GM23248 (cell line): Measurements from ENCODE around the gene SHC2. TPM values are rescaled to one million over a fixed set of nuclear protein-coding genes. Genes with fewer than 3 reads are reported as not detected.
"Not testable (repeated sequence)": the region's sequence is repeated elsewhere in the genome, so short reads cannot be mapped to it uniquely, and the experiment has no call there.

Source experiments
- DNase-seq: peaks from one replicate; pipeline ENCODE4 v3.0.0-alpha.2; 2015
- H2AFZ ChIP-seq: fragments of 200-600 bp; sonication (generic); 2 replicates; pipeline ENCODE4 v1.6.1; 2016; ENCODE audit warnings: antibody characterized with exemption
- H3F3A ChIP-seq: fragments of 200-600 bp; sonication (generic); 2 replicates; pipeline ENCODE4 v1.6.1; 2016; ENCODE audit warnings: mild to moderate bottlenecking, antibody characterized with exemption, mixed run types; ENCODE audit not compliant: insufficient read depth
- H3K27ac ChIP-seq: fragments of 200-600 bp; sonication (generic); 2 replicates; pipeline ENCODE4 v1.5.1; 2016; ENCODE audit warnings: mild to moderate bottlenecking
- H3K27me3 ChIP-seq: fragments of 200-600 bp; sonication (generic); replicated peaks from 2 replicates; pipeline ENCODE4 v1.6.1; 2016; ENCODE audit warnings: mild to moderate bottlenecking; ENCODE audit not compliant: insufficient read depth
- H3K36me3 ChIP-seq: fragments of 200-600 bp; sonication (generic); 2 replicates; pipeline ENCODE4 v1.6.1; 2016; ENCODE audit warnings: low read depth, mild to moderate bottlenecking
- H3K4me1 ChIP-seq: fragments of 200-600 bp; sonication (generic); 2 replicates; pipeline ENCODE4 v1.6.1; 2016; ENCODE audit warnings: mild to moderate bottlenecking; ENCODE audit not compliant: insufficient read depth
- H3K4me2 ChIP-seq: fragments of 200-600 bp; sonication (generic); one replicate; pipeline ENCODE4 v1.6.1; 2016; ENCODE audit warnings: mild to moderate bottlenecking; ENCODE audit not compliant: unreplicated experiment
- H3K4me3 ChIP-seq: fragments of 200-600 bp; sonication (generic); 2 replicates; pipeline ENCODE4 v1.5.1; 2016; ENCODE audit warnings: mild to moderate bottlenecking
- H3K79me2 ChIP-seq: fragments of 200-600 bp; sonication (generic); 2 replicates; pipeline ENCODE4 v1.6.1; 2016; ENCODE audit warnings: mild to moderate bottlenecking; ENCODE audit not compliant: insufficient read depth
- H3K9ac ChIP-seq: fragments of 200-600 bp; sonication (generic); 2 replicates; pipeline ENCODE4 v1.6.1; 2016; ENCODE audit warnings: mild to moderate bottlenecking
- H3K9me2 ChIP-seq: fragments of 200-600 bp; sonication (generic); 2 replicates; pipeline ENCODE4 v1.6.1; 2016; ENCODE audit warnings: mixed run types, mild to moderate bottlenecking, moderate library complexity; ENCODE audit not compliant: insufficient read depth
- H3K9me3 ChIP-seq: fragments of 200-600 bp; sonication (generic); one replicate; pipeline ENCODE4 v1.6.1; 2017; ENCODE audit warnings: low read depth
- H4K20me1 ChIP-seq: fragments of 200-600 bp; sonication (generic); 2 replicates; pipeline ENCODE4 v1.6.0; 2016; ENCODE audit not compliant: insufficient read depth
- EZH2 ChIP-seq: fragments of 200-600 bp; sonication (generic); IDR thresholded peaks from 2 replicates; pipeline ENCODE4 v1.6.1; 2018; ENCODE audit warnings: antibody characterized with exemption, mild to moderate bottlenecking; ENCODE audit not compliant: insufficient read depth, poor library complexity, severe bottlenecking
- EZH2phosphoT487 ChIP-seq: fragments of 200-600 bp; sonication (generic); IDR thresholded peaks from 2 replicates; pipeline ENCODE4 v1.6.1; 2018; ENCODE audit warnings: antibody characterized with exemption, moderate library complexity, mild to moderate bottlenecking, low read depth; ENCODE audit not compliant: insufficient read depth
- WGBS, 2 experiments: methylation state at CpG; one replicate each; pipeline ENCODE4 v1.1.6; 2015 to 2017; ENCODE audit warnings: low lambda C conversion rate in 2 of 2, low coverage in 1 of 2; ENCODE audit errors: missing lambda C conversion rate in 2 of 2; 5-methylcytosine and 5-hydroxymethylcytosine counted together
- in situ Hi-C: fragments of 300-500 bp; cut with MboI; formaldehyde crosslinking; loops from 2 replicates; pipeline ENCODE4 v1.15.0; 2020
- polyA plus RNA-seq: library from polyadenylated mRNA; unstranded; fragments of >200 nt; fragmentation: Nextera tagmentation; extraction: Ambion mirVana; gene quantifications from 2 replicates; pipeline ENCODE4 v1.2.1, GENCODE V29; 2016
- total RNA-seq: library from RNA; depleted of rRNA; stranded (reverse); fragments of >200 nt; shearing (Covaris generic); gene quantifications from 2 replicates; pipeline ENCODE4 v1.2.3, GENCODE V29; 2014

Gene SHC2
- total and polyA plus RNA-seq, 2 experiments from 2014 or later, result not detected

DNA sequence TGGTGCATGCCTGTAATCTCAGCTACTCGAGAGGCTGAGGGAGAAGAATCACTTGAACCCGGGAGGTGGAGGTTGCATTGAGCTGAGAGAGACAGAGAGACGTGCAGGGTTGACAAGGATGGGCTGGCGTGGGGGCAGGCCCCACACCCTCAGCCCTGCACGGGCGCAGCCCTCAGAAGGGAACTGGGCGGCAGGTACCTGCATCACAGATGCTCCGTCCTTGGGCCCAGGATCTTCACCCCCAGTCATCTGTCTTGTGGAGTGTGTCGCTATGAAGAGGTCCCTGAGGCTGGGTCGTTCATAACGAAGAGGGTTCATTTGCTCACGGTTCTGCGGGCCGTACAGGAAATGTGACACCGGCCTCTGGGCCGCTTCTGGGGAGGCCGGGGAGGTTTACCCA is 72.1 kb downstream of the SHC2 start:
- Histone ChIP-seq H3K4me2 (no peak overlapping the region), H3K4me3 (no peak overlapping the region), H3F3A (peaks cover 8% of the 10 kb centered on the region), H3K9ac (no peak overlapping the region), H4K20me1 (no peaks in the 10 kb centered on the region), H3K79me2 (no peaks in the 10 kb centered on the region), H3K36me3 (no peaks in the 10 kb centered on the region), H3K27me3 (peaks cover 20% of the 10 kb centered on the region; the same call in 1 of the 2 replicates), H3K9me2 (no peaks in the 10 kb centered on the region), H3K9me3 (no peaks in the 10 kb centered on the region), H3K27ac (no peak overlapping the region), H2AFZ (no peak overlapping the region), H3K4me1 (no peaks in the 10 kb centered on the region)
- 58 to 59% methylated on average over 17 of the region's 17 CpGs for WGBS, 2 experiments
- DNase-seq, result no peak
- in situ Hi-C loops, result no loop called here
- no peak for TF ChIP-seq EZH2phosphoT487

DNA sequence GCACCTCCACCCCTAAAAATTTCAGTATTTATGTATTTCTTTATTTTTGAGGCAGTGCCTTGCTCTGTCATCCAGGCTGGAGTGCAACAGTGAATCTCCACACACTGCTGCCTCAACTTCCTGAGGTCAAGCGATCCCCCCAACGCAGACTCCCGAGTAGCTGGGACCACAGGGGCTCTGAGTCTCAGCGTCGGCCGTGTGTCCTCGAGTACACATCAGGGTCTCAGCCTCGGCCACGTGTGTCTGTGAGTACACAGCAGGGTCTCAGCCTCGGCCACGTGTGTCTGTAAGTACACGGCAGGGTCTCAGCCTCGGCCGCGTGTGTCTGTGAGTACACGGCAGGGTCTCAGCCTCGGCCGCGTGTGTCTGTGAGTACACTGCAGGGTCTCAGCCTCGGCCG is 73.1 kb downstream of the SHC2 start:
- Histone ChIP-seq H3K36me3 (no peaks in the 10 kb centered on the region), H3K9me3 (no peaks in the 10 kb centered on the region), H3K27ac (no peak overlapping the region), H3K27me3 (peaks cover 20% of the 10 kb centered on the region; the same call in 1 of the 2 replicates), H3K4me1 (peaks cover 8% of the 10 kb centered on the region), H3K79me2 (no peaks in the 10 kb centered on the region), H3K4me3 (no peak overlapping the region), H4K20me1 (no peaks in the 10 kb centered on the region), H3K9me2 (no peaks in the 10 kb centered on the region), H3F3A (peaks cover under 1% of the 10 kb centered on the region; the same call in 1 of the 2 replicates), H3K4me2 (no peak overlapping the region), H2AFZ (no peak overlapping the region), H3K9ac (no peak overlapping the region)
- in situ Hi-C loops, result no loop called here
- no peak for DNase-seq
- TF ChIP-seq EZH2phosphoT487 (no peak), EZH2 (no peak)
- WGBS, 2 experiments, result 78 to 88% methylated on average over 10 to 21 of the region's 21 CpGs

DNA sequence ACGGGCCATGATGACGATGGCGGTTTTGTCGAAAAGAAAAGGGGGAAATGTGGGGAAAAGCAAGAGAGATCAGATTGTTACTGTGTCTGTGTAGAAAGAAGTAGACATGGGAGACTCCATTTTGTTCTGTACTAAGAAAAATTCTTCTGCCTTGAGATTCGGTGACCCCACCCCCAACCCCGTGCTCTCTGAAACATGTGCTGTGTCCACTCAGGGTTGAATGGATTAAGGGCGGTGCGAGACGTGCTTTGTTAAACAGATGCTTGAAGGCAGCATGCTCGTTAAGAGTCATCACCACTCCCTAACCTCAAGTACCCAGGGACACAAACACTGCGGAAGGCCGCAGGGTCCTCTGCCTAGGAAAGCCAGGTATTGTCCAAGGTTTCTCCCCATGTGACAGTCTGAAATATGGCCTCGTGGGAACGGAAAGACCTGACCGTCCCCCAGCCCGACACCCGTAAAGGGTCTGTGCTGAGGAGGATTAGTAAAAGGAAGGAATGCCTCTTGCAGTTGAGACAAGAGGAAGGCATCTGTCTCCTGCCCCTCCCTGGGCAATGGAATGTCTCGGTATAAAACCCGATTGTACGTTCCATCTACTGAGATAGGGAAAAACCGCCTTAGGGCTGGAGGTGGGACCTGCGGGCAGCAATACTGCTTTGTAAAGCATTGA is 74.1 kb downstream of the SHC2 start:
- H3K27ac ChIP-seq, H3K4me1 ChIP-seq, H3K4me2 ChIP-seq, H3K4me3 ChIP-seq, H3K9me2 ChIP-seq, H3K9ac ChIP-seq, H3K36me3 ChIP-seq, H4K20me1 ChIP-seq, in situ Hi-C loops, H3F3A ChIP-seq, H2AFZ ChIP-seq, H3K9me3 ChIP-seq, H3K79me2 ChIP-seq: not testable (repeated sequence)
- DNase-seq, result peak; percentile 26
- peaks cover 20% of the 10 kb centered on the region; the same call in 1 of the 2 replicates for H3K27me3 ChIP-seq
- 13 to 16% methylated on average over 17 to 20 of the region's 22 CpGs for WGBS, 2 experiments

DNA sequence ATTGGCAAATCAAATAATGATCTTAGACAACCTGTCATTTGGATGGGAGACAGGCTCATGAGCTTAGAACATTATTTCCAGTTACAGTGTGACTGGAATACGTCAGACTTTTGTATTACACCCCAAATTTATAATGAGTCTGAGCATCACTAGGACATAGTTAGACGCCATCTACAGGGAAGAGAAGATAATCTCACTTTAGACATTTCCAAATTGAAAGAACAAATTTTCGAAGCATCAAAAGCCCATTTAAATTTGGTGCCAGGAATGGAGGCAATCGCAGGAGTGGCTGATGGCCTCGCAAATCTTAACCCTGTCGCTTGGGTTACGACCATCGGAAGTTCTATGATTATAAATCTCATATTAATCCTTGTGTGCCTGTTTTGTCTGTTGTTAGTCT is 74.6 kb downstream of the SHC2 start:
- DNase-seq, H3K36me3 ChIP-seq, H3K9ac ChIP-seq, H3F3A ChIP-seq, H3K4me3 ChIP-seq, in situ Hi-C loops, H3K4me1 ChIP-seq, H3K4me2 ChIP-seq, H2AFZ ChIP-seq, H3K9me2 ChIP-seq, H3K79me2 ChIP-seq, H3K27ac ChIP-seq, H3K9me3 ChIP-seq, H4K20me1 ChIP-seq: not testable (repeated sequence)
- 68 to 69% methylated on average over 8 of the region's 8 CpGs for WGBS, 2 experiments
- peaks cover 20% of the 10 kb centered on the region; the same call in 1 of the 2 replicates for H3K27me3 ChIP-seq

DNA sequence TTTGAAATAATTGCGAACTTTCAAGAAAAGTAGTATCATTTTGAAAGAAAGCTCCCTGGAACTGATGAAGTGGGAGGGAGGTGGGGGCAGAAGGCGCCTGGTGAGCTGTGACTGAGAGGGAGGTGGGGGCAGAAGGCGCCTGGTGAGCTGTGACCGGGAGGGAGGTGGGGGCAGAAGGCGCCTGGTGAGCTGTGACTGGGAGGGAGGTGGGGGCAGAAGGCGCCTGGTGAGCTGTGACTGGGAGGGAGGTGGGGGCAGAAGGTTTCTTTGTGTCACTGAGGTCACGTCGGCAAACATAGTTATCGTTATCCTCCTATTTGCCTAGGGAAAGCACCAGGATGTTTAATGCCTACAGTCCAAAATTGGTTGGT is 76.0 kb downstream of the SHC2 start:
- no peaks in the 10 kb centered on the region for H3K36me3 ChIP-seq
- H3K9me3 ChIP-seq, result no peaks in the 10 kb centered on the region
- no peaks in the 10 kb centered on the region for H3K9me2 ChIP-seq
- H3K4me3 ChIP-seq, result no peak overlapping the region
- no peak overlapping the region for H2AFZ ChIP-seq
- no peak overlapping the region for H3K27ac ChIP-seq
- H3K27me3 ChIP-seq, result peaks cover 20% of the 10 kb centered on the region; the same call in 1 of the 2 replicates
- WGBS, 2 experiments, result 85% methylated on average over 6 to 9 of the region's 9 CpGs
- H4K20me1 ChIP-seq, result no peaks in the 10 kb centered on the region
- no peak overlapping the region for H3K9ac ChIP-seq
- no peaks in the 10 kb centered on the region for H3F3A ChIP-seq
- no peak overlapping the region for H3K4me2 ChIP-seq
- TF ChIP-seq EZH2 (no peak), EZH2phosphoT487 (no peak)
- H3K4me1 ChIP-seq, result peaks cover 9% of the 10 kb centered on the region
- no peak for DNase-seq
- in situ Hi-C loops, result no loop called here
- no peaks in the 10 kb centered on the region for H3K79me2 ChIP-seq
